ENCODE measurements around the gene FLOT1.
"Not testable (repeated sequence)": the region's sequence is repeated elsewhere in the genome, so short reads cannot be mapped to it uniquely, and the experiment has no call there.

The FLOT1 gene

DNA sequence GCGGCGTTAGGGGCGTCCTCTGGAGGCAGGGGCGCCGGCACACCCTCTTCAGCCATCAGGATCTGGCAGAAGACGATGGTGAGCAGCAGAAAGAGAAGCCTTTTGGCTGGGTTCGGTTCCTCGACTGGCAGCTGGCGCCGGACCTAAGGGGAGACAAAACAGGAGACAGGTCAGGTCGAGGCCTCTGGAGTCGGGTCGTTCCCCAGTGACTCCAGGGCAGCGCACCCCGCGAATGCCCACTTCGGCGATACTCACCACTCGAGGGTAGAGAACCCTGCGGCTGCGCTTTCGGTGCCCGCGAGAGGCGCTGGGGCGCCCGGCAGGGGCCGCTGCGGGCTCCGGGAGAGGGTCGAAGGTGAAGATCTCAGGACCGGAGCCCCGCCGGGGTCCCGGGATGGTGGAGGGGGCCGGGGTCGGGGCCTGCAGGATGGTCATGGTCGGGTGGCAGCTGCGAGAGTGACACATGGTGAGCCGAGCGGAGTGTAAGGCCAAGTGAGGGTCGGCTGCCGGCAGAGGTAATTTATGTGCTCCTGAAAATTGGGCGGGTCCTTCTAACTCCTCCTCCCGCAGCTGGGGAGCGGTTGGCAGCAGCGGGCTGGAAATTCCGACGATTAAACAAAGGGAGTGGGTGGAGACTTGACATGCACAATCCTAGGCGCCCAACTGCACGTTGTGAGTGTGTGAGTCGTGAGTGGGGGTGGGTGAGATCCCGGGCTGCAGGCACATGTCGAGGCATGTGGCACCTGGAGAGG, 1.7 kb upstream of the FLOT1 start, which contains the start of gene IER3:
IER3 (minus strand) TSS at position 494 of the 752 bp plus-strand sequence; CDS start at position 465, 29 bp downstream.
- peak; percentile 86 for DNase-seq

DNA sequence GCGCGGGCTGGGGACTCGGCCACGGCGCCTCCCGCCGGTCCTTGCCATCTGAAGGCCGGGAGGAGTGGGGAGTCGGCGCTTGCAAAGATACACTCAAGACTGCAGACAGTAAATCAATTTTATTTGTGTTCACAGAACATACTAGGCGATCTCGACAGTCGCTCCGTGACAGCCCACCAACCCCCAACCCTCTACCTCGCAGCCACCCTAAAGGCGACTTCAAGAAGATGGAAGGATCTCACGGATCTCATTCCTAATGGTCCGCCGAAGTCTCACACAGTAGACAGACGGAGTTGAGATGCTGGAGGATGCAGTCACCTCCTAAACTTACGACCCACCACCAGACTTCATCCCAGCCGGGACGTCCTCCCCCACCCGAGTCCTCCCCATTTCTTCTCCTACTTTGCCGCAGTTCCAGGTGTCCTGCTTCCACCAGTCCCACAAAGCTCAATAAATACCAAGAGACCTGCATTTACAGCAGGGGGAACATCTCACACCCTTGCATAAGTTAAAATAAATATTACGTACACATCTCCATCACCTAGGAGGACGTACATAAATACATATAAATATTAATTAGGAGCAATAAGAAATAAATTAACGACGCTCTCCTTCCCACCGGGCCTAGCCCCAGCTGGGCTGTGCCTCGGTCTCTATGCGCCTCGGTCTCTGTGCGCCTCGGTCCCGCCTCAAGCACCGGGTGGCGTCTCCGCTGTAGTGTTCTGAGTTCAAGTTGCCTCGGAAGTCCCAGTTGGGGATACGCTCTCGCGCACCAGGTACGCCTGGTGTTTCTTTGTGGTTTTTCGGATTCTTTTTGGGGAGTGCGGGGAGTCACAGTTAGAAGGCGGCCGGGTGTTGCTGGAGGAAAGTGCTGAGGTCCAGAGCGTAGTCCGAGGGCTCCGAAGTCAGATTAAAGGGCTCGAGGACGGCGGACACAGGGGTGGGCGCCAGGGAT, 889 bp upstream of the FLOT1 start:
- DNase-seq: peak; percentile 33

DNA sequence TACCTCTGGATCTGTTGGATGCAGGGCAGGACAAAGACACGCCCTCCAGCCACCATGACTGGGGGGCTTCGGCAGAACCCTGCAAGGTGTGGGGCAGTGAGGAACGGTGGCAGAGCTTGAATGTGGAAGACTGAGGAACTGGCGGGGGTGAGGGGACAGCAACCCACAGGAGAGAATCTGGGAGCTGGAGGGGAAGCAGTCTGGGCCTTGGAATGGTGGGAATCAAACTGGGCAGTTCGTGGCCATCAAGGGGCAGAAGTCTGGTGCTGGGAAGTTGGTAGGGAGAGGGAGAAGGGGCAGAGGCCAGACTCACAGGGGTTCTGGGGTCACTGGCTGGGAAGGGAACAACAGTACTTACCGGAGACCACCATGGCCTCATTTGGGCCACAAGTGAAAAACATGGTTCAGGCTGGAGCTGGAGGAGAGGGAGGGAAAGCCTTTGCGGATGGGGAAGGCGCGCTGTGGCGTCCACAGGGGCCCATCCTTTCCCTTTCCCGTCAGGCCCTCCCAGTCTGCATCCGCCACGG, 635 bp downstream of the FLOT1 start:
- DNase-seq: no peak

DNA sequence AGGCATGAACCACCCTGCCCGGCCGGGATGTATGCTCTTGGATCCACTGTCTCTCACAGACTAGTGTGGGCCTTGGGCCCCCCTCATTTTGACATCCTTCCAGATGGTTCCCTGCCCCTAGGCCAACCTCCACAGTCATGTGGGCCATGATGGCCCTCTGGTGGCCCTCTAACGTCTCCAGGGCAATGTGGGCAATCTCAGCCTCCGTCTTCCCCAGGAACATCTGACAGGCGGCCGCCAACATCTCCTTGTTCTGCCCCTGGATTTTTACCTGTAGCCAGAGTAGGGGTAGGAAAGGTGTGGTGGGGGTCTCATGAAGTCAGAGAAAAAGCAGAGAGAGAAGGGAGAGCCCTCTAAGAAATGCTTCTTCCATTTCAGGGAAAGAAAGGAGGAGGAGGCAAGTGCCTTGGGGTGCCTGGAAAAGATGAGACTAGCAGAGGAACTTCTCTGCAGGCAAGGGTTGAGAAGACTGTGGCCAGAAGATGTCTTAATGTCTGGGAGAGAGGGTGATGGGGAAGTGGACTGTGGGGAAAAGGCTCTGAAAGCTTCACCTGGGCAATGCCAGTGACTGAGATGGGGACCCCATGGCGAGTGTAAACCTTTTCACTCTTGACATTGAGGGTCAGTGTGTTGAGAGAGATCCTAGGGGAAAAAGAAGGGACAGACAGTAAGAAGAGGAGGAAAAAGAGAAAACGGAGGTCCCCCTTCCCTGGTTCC, 1.3 kb downstream of the FLOT1 start:
- no peak for DNase-seq

DNA sequence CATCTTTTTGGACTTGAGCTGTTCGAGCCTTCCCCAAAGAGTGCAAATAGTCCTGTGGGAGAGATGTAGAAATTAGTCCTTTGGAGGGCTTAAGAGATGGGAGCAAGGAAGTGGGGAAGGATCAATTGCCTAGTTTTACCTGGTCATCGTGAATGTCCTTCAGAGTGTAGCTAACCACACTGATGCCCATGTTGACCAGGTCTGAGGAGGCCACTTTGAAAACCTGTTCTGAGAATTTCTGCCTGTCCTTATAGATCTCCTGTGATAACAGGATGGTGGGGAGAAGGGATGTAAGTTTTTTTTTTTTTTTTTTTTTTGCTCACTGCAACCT, 2.0 kb downstream of the FLOT1 start:
- DNase-seq: no peak

DNA sequence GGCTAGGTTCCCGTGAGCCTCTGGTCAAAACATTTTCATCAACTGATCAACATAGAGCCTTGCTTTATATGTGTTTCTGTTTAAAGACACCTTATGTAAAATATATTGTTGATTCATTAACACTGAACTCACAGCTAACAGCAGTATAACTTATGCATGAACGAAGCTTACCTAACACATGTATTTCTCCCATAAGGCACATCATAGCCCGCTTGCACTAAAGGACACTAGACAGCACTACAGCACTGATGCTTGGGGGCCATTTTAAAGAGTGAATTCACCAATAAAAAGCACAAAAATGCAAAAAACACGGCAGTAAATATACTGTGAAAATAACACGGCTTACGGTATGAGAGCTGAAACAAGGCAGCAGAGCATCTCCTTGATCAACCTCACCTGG, 4.0 kb downstream of the FLOT1 start:
- no peak for DNase-seq

DNA sequence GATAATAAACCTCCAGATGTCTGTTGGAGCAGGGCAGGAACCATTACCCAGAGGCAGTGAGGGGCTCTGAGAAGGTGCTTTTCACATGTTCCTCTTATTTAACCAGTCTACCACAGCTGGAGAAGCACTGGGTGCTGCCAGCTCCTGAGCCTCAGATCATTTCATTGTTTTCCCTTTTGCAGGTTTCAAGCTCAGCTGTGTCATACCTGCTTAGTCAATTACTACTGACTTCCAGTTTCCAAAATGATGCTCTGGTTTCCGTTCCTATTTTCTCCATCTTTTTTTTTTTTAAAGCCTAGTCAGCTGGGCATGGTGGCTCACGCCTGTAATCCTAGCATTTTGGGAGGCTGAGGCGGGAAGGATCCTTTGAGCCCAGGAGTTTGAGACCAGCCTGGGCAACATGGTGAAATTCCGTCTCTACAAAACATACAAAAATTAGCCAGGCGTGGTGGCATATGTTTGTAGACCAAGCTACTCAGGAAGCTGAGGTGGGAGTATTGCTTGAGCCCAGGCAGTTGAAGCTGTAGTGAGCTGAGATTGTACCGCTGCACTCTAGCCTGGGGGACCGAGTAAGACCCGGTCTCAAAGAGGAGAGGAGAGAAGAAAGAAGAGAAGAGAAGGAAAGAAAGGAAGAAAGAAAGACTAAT, 6.7 kb downstream of the FLOT1 start:
- no peak for DNase-seq

DNA sequence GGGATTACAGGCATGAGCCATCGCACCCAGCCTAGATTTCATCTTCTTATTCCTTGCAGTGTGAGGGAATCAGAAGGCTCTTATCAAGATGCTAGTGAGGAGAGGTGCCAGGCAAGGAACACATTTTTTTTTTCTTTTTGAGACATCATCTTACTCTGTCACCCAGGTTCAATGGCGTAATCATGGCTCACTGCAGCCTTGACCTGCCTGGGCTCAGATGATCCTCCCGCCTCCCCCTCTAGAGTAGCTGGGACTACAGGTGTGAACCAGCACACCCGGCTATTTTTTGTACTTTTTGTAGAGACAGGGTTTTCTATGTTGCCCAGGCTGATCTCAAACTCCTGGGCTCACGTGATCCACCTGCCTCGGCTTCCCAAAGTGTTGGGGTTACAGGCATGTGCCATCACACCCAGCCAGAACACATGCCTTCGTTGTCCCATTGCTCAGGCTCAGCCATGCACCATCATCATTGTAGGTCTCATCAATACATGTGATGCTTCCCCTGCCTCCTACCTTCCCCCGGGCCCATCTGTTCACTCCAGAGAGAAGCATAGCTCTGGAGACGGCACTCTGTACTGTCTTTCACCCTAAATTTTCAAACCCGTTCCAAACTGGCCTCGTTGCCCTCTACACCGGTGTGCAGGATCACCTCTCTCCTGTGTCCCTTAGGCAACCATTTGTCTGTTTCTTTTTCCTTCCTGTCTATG, 10.1 kb downstream of the FLOT1 start:
- DNase-seq: no peak

DNA sequence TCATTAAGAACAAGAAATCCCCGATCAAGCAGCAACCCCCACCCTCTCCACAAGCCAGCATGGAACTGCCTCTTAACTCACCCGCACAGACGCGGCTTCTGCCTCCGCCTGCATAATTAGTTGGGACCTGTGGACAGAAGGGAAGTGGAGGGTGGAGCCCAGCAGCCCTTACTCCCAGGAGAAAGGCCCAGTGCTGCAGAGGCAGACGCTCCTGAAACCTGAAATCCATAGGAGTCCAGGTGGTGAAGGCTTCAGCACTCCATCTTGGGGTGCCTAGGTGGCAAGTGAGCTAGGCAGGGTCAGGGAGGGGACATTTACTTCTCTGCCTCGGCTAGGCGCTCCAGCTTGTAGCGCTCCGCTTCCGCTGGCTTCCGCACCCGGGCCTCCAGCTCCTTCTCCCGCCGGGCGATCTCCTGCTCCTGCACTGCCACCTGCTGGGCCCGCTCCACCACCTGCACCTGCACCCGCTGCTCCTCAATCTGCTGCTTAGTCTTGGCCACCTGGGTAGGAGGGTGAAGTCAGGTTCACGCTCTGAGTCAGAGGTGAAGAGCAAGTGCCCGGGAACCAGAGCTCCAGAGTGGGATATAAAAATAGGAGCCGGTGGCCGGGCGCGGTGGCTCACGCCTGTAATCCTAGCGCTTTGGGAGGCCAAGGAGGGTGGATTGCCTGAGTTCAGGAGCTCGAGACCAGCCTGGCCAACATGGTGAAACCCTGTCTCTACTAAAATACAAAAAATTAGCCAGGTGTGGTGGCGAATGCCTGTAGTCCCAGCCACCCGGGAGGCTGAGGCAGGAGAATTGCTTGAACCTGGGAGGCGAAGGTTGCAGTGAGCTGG, 11.7 kb downstream of the FLOT1 start:
- peak; percentile 82 for DNase-seq

DNA sequence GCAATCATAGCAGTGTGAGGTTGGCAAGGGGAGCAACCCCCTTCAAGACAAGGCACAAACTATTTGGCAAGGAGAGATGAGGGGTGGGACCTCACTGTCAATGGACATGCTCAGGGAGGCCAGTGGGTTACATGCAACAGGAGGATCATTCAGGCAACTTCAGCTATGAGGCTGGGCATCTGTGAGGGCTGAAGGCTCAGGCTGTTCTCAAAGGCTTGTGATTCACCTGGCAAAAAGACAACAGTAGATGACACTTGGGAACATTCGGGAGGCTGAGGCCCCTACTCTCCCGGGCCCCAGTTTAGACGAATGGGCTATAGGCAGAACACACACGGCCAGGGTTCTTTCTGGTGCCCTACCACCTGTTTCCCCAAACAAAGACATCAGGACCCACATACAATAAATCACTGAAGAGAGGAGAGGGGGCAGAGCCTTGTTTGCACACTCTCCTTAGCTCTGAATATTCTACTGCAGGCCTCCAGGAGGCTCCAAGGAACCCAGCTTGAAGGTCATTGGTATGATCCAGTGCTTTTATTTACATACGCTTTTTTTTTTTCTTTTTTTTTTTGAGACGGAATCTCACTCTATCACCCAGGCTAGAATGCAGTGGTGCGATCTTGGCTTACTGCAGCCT, 14.4 kb downstream of the FLOT1 start:
- DNase-seq: no peak

DNA sequence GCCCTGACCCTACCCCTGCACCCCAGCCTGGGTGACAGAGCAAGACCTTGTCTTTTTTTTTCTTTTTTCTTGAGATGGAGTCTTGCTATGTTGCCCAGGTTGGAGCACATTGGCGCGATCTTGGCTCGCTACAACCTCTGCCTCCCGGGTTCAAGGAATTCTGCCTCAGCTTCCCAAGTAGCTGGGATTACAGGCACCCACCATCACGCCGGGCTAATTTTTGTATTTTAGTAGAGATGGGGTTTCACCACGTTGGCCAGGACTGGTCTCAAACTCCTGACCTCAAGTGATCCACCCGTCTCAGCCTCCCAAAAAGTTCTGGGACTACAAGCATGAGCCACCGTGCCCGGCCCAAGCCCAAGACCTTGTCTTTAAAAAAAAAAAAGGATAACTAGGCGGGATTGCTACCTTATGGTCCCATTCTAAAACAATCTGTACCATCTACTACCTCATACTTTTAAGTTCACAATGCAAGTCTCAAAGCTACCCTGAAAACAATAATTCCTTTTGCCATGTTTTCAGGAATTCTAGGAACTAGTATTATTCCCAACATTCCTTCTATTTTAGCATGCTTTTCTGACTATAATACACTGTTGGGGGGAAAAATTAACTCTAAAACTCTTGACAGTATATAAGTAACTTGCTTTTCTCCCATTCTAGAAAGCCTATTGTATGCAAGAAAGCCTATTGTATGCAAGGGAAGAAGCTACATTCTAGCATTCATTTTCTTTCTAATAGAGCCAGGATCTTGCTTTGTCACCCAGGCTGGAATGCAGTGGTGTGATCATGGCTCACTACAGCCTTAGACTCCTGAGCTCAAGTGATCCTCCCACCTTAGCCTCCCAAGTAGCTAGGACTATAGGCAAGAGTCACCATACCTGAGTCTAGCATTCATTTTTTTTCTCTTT, 15.7 kb downstream of the FLOT1 start:
- no peak for DNase-seq

DNA sequence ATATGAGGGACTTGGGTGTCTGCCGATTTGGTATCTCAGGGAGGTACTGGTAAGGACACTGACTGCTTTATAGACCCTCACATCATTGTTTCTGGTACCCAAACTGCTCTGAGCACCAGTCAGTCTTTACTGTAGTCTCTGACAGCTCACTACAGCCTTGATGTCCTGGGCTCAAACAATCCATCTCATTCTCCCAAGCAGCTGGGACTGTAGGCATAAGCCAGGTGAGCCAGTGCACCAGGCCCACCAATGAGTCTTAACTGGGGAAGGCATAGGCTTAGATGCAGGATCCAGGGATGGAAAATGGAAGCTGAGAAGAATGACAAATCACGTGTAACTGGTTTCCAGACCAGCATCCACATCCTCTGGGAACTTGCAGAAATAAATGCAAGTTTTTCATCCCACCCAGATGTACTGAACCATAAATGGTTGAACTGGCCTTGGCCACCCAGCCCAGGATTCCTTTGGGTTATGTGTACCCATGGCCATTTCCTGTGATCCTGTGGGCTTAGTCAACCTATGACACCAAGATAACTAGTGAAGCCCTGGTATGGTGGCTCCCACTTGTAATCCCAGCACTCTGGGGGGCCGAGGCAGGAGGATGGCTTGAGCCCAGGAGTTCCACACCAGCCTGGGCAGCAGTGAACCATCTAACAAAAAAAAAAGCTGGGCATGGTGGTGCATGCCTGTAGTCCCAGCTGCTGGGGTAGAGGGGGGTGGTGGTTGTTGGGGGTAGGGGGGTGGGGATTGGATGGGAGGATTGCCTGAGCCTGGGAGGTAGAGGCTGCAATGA, 16.6 kb downstream of the FLOT1 start:
- DNase-seq: no peak

DNA sequence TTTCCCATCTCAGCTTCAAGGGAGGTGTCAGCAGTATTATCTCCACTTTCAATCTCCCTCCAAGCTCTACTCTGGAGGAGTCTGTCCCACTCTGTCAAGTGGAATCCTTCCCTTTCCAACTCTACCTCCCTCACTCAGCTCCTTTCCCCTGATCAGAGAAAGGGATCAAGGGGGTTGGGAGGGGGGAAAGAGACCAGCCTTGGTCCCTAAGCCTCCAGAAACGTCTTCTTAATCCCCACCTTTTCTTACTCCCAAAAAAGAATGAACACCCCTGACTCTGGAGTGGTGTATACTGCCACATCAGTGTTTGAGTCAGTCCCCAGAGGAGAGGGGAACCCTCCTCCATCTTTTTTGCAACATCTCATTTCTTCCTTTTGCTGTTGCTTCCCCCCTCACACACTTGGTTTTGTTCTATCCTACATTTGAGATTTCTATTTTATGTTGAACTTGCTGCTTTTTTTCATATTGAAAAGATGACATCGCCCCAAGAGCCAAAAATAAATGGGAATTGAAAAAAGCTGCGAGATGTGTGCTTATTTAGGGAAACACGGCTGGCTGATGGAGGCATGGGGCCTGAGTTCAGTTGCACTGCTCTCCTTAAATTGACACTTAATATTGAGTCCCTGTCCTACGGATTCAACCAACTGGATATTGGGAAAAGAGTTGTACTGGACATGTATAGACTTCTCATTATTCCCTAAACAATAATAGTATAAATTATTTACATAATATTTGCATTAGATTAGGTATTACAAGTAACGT, 17.4 kb downstream of the FLOT1 start:
- DNase-seq: no peak

DNA sequence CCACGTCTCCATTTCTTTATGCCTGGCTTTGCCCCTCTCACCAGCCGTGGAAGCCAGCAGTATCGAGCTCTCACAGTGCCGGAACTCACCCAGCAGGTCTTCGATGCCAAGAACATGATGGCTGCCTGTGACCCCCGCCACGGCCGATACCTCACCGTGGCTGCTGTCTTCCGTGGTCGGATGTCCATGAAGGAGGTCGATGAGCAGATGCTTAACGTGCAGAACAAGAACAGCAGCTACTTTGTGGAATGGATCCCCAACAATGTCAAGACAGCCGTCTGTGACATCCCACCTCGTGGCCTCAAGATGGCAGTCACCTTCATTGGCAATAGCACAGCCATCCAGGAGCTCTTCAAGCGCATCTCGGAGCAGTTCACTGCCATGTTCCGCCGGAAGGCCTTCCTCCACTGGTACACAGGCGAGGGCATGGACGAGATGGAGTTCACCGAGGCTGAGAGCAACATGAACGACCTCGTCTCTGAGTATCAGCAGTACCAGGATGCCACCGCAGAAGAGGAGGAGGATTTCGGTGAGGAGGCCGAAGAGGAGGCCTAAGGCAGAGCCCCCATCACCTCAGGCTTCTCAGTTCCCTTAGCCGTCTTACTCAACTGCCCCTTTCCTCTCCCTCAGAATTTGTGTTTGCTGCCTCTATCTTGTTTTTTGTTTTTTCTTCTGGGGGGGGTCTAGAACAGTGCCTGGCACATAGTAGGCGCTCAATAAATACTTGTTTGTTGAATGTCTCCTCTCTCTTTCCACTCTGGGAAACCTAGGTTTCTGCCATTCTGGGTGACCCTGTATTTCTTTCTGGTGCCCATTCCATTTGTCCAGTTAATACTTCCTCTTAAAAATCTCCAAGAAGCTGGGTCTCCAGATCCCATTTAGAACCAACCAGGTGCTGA, 18.4 kb downstream of the FLOT1 start:
- DNase-seq: not testable (repeated sequence)

DNA sequence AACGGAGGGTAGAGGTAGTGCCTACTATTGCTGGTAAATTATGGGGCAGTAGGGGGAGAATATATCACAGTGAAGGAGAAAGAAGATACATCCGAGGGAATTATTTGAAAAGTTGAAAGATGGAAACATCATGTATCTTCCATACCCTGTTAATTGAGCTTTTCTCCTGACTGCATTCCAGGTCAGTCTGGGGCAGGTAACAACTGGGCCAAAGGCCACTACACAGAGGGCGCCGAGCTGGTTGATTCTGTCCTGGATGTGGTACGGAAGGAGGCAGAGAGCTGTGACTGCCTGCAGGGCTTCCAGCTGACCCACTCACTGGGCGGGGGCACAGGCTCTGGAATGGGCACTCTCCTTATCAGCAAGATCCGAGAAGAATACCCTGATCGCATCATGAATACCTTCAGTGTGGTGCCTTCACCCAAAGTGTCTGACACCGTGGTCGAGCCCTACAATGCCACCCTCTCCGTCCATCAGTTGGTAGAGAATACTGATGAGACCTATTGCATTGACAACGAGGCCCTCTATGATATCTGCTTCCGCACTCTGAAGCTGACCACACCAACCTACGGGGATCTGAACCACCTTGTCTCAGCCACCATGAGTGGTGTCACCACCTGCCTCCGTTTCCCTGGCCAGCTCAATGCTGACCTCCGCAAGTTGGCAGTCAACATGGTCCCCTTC, 19.2 kb downstream of the FLOT1 start:
- DNase-seq: not testable (repeated sequence)

Data from stimulated activated naive CD4-positive, alpha-beta T cell treated with Interleukin-2 at 50 U/mL for 16 hours (primary cell).